Measurements from ENCODE around the gene SLC7A7. TPM values are rescaled to one million over a fixed set of nuclear protein-coding genes. Genes with fewer than 3 reads are reported as not detected.

The SLC7A7 gene
- total and polyA plus RNA-seq, 2 of the 13 experiments (the other 11 are each of a cell fraction or from before 2014, with no cell fraction given): 0.13 to 0.63 TPM

DNA sequence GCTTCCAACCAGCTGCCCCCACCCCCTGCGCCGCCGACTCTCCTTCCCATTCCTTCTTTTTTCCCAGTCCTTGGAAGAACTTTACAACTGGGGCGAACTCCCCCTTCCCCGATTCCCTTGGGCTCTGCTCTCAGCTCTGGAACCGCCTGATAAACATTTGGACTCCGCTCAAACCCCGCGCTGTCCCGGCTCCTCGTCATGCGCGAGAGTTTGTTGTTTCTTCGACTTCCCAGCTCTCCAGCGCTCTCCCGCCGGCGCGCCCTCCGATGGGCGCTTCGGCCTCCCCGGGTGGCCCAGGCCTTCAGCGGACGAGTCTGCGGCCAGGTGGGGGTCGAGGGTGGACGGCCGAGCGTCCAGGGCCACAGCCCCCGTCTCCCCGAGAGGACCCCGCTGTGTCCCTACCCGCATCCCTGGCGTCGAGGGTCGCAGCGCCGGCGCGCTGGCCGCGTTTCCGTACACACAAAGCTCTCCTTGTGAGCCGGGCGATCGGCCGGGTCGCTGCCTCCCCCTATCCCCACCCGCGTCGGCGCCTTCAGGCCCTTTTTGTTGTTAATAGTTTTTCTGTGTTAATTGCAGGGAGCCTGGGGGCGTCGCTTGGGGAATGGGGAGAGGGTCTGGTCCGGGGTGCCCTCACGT, 22.0 kb upstream of the SLC7A7 start (continued):
- TF ChIP-seq ZFX (CRISPR knock-in tag; IDR thresholded peaks at IDR 0.05; ENCODE audit: low read depth): peak; percentile 89
- peak; percentile 68; the same call in 1 of the 2 replicates for TF ChIP-seq SP4 (CRISPR knock-in tag; IDR thresholded peaks at IDR 0.05)
- TF ChIP-seq SSRP1 (CRISPR knock-in tag; IDR thresholded peaks at IDR 0.05): no peak
- TF ChIP-seq KLF11 (CRISPR knock-in tag; IDR thresholded peaks at IDR 0.05): 0 out of 2 replicates have a peak, but pooled peaks have one; percentile 27
- no peak for TF ChIP-seq ARNT (IDR thresholded peaks at IDR 0.05)
- no peak for TF ChIP-seq ATM (IDR thresholded peaks at IDR 0.05; ENCODE audit: borderline replicate concordance)
- TF ChIP-seq TEAD3 (CRISPR knock-in tag; optimal IDR thresholded peaks at IDR 0.05; ENCODE audit: borderline replicate concordance): peak; percentile 22
- TF ChIP-seq SNAPC4 (CRISPR knock-in tag; IDR thresholded peaks at IDR 0.05): 0 out of 2 replicates have a peak, but pooled peaks have one; percentile 59
- peak; percentile 70; the same call in 1 of the 2 replicates for TF ChIP-seq ZNF772 (CRISPR knock-in tag; IDR thresholded peaks at IDR 0.05)
- TF ChIP-seq ZNF383 (CRISPR knock-in tag; IDR thresholded peaks at IDR 0.05; ENCODE audit: borderline replicate concordance): no peak
- no peak for TF ChIP-seq ZNF646 (CRISPR knock-in tag; IDR thresholded peaks at IDR 0.05)
- no peak for TF ChIP-seq RORA (CRISPR knock-in tag; IDR thresholded peaks at IDR 0.05)
- 0 out of 2 replicates have a peak, but pooled peaks have one; percentile 10 for TF ChIP-seq ZBTB38 (CRISPR knock-in tag; IDR thresholded peaks at IDR 0.05)
- TF ChIP-seq PHF20 (CRISPR knock-in tag; IDR thresholded peaks at IDR 0.05): peak; percentile 48
- TF ChIP-seq, protein P1, sequence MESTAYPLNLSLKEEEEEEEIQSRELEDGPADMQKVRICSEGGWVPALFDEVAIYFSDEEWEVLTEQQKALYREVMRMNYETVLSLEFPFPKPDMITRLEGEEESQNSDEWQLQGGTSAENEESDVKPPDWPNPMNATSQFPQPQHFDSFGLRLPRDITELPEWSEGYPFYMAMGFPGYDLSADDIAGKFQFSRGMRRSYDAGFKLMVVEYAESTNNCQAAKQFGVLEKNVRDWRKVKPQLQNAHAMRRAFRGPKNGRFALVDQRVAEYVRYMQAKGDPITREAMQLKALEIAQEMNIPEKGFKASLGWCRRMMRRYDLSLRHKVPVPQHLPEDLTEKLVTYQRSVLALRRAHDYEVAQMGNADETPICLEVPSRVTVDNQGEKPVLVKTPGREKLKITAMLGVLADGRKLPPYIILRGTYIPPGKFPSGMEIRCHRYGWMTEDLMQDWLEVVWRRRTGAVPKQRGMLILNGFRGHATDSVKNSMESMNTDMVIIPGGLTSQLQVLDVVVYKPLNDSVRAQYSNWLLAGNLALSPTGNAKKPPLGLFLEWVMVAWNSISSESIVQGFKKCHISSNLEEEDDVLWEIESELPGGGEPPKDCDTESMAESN (CRISPR knock-in tag; conservative IDR thresholded peaks at IDR 0.05): peak; percentile 84
- TF ChIP-seq, protein P2, sequence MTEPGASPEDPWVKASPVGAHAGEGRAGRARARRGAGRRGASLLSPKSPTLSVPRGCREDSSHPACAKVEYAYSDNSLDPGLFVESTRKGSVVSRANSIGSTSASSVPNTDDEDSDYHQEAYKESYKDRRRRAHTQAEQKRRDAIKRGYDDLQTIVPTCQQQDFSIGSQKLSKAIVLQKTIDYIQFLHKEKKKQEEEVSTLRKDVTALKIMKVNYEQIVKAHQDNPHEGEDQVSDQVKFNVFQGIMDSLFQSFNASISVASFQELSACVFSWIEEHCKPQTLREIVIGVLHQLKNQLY (CRISPR knock-in tag; IDR thresholded peaks at IDR 0.05): 0 out of 2 replicates have a peak, but pooled peaks have one; percentile 19

Measured in HepG2 (cell line).